Cardiac septum (tissue), 1 donor: ENCODE data around the gene OPCML. TPM values are rescaled to one million over a fixed set of nuclear protein-coding genes. Genes with fewer than 3 reads are reported as not detected.

Source experiments
- DNase-seq: peaks from one replicate; pipeline ENCODE4 v3.0.0-alpha.2; 2020; ENCODE audit warnings: low spot score
- intact Hi-C: fragments of 100-400 bp; cut with DNase I; formaldehyde crosslinking; loops from one replicate; pipeline ENCODE4 v1.14.0; 2022
- total RNA-seq: library from RNA; stranded (reverse); fragmentation: NEBNext Ultra II Directional; extraction: Animal tissue kit (Norgen Biotek cat#: 25700); gene quantifications from one replicate; pipeline ENCODE4 v1.2.1, GENCODE V29; 2021
- donor health status: DM: no; HTN: no; CAD: no.

Gene OPCML
- total RNA-seq, 1 donor from 2014 or later: 0.27 TPM

DNA sequence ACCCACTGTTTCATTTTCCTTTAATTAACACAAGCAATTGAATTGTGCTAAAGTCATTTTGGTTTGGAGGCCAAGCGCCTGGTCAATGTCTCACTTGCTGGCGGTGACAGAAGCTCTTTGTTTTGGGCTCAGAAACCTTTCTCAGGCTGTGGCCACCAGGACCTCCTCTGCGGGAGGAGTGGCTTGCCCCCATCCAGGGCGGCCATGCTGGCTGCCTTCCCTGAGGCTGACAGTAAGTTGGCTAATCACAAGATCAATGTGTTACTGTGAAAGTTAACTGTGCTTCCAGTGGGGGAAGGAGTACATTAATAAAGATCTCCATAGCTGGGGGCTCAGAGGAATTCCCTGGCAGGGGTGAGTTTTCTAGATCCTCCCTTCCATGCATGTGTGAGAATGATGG lies 1087.4 kb downstream of the OPCML start:
- intact Hi-C loops: no loop called here
- DNase-seq: no peak

DNA sequence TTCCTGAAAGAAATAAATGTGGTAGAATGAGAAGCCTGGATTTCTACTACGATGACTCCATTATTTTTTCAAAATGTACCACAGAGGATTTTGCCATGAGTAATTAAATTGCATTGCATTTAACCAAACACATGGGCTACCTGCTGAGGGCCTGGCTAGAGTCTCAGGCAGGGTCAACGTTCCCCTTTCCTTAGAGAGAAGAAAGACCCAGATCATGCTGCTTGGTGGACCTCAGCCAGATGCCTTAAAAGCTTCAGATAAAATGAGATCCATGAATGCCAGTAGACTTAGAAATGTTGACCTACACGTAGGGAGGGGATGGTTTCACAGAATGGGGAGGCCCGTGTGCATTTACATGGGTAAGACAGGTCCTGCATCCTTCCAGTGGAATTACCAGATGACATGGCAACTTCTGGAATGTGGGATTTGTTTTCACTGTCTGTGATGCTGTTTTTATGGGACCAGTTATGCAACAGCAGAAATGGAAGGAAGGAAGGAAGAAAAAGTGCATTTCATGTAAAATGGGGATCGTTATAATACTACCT lies 1092.5 kb downstream of the OPCML start:
- intact Hi-C loops: no loop called here
- DNase-seq: no peak

DNA sequence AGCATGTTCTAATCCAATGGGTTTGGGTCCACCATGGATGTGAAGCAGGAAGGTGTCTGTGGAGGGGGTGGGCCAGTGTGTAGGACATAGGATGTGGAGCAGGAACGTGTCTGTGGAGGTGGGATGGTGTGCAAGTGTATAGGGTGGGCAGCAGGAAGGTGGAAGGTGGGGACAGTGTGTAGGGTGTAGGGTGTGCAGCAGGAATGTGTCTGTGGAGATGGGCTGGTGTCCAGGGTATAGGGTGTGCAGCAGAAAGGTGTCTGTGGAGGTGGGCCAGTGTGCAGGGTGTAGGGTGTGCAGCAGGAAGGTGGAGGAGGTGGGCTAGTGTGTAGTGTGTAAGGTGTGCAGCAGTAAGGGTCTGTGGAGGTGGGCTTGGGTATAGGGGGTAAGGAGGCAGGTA lies 1093.9 kb downstream of the OPCML start:
- intact Hi-C loops: no loop called here

DNA sequence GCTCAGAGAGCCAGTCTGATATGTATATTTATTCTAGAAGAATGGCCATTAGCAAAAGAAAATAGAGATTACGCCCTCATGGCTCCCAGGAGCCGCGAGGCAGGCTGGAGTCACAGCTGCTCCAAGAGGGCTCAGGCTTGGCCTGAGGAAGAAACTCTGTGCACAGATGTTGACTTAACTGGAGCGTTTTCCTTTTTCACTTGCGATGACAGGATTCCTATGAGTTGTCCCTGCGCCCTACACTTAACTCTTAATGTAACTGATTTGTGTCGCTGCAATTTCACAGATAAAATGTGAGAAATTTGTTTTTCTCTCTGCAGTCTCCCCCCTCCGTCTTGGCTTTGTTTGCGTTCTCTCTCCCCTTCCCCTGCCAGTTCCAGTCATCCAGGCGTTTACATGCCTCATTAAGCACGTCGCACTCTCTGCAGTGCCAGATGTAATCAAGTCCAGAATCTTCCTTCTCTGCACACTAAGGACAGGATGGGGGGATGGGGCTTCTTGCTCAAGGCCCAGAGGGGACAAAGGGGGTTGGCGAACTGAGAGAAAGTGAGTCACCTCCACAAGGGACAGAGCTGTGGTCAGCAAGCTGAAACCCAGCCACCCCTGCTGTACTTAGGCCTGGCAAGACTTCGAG lies 1101.8 kb downstream of the OPCML start:
- DNase-seq: no peak
- intact Hi-C loops: no loop called here

More for the DNA sequence above, 1093.9 kb downstream of the OPCML start:
- DNase-seq: no peak

DNA sequence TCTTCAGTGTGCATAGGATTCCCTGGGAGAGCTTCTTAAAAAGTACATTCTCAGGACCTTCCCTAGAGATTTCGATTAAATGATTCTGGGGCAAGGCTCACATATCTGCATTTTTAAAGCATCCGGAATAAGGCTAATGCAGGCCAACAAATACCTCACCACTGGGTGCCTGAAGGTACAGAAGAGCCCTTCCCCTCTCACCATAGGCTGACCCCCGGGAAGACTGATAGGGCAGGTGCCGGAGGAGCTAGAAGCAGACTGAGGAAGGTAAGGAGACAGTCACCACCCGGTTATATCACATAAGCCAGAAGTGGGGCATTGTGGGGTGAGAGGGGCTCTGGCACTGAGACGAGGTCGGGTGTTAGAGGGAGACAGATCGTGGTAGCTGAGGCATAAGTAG lies 1102.6 kb downstream of the OPCML start:
- intact Hi-C loops: no loop called here
- DNase-seq: no peak

DNA sequence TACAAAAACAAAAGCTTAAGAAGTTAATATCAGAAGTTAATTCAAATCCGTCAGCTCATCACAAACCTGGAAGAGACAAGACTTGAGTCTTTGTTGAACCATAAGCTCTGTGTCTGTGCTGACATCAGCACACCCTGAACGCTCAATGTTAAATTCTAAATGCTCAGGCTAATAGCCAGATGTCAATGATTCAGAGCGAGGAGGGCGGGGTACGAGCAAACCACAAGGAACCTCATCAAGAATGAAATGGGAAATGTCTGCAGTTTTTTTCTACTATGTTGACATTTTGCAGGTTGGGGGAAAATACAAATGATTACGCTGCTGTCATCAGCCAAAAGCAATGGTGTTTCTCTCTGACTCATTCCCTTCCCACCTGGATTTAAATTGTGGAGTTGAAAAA lies 1104.7 kb downstream of the OPCML start:
- DNase-seq: no peak
- intact Hi-C loops: no loop called here

DNA sequence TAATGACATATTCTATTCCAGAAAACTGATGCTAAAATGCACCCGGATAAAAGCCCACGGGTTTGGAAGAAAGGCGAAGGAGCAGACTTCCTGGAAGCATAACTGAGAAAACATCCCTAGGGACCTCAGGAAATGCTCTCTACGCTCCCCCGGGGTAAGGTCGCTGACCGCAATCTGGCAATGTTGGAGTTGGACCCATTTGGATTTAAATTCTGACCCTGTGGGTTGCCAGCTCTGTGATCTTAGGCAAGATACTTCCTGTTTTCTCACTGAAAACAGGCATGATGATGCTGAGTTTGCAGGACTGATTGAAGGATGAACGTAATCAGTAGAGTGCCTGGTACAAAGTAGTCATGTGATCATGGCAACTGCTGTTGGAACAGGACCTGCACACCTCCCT lies 1107.9 kb downstream of the OPCML start:
- DNase-seq: no peak
- intact Hi-C loops: no loop called here

DNA sequence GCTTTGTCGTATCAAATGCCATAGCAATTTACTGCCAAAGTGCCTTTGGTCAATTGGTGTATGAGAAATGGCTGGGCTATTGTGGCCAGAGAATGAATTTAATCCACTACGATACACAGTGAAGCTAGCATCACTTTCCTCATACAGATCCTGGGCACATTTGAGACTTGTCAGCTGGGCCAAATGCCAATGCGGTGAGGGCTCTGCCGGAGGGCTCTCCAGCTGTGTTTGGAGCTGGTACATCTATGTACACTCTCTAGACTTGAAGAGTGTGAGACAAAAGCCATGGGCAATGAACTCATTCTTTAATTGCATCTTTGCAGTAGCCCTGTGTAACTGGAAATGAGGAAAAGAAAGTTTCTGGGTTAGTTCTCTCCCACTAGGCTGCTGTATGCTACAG lies 1109.0 kb downstream of the OPCML start:
- intact Hi-C loops: no loop called here
- no peak for DNase-seq

DNA sequence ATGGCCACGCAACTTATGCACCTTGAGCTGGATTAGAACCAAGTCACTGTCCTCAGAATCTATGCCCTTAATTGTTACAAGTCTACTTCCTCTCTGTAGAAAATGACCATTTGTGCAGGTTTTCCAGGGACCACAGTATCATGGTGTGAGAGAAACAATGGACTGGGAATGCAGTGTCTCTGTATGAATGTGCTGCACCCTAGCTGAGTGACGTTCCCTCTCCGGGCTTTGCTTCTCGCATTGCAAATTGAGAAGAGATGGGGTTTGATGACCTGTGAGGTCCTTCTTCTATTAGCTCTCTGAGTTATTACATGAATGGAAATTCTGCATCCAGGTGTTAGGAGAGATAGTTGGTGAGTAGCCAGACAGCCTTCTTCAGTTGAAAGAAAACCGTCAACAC lies 1109.6 kb downstream of the OPCML start:
- no peak for DNase-seq
- intact Hi-C loops: no loop called here

DNA sequence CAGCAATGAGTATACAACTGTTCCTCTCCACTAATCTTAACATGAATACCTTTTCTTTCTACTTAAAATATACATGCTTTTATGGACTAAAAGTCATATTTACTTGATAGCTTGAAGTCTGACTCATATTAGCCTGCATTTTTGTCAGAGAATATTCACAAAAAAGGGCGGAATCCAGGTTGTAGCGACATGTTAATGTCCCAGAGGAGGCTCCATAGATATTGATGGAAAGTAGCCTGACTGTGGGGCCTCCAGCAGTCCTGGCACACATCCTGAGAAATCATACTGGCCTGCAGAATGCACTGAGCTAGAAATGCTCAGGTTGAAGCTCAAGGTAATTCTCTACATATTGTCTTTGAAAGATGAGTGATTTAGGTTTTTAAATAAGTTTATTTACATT lies 1110.7 kb downstream of the OPCML start:
- intact Hi-C loops: no loop called here
- no peak for DNase-seq

DNA sequence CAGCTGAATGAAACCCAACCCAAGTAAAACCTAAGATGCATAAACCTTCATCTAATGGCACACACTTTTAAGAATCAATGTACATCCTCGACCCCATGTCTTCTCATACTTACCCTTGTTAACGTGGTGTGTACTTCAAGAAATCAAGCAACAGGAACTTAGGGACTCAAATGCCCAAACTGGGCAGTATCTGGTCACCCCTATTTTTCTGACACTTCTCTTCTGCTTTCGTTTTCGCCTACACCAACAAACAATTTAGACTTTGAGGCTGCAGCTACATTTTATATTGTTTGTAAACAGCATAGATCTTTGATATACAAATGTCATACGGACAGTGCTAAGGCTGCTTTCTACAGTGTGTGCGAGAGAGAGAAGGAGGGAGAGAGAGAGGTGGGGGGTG lies 1117.8 kb downstream of the OPCML start:
- no peak for DNase-seq
- intact Hi-C loops: no loop called here

DNA sequence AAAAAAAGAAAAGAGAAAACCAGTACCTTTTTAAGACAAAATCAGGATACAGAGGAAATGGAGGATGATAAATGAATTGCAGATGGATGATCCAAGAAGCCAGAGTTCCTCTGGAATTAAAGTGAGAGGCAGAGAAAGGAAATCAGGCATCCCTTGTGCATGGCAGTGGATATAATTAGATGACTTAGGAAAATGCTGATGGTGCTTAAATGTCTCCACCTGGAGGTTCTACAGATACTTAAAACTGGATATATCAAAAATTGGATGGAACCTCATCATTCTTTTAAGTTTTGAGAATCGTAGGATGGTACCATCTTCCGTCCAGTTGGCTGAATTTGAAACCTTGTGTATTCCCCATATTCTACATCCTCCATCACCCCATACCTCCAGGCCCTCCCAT lies 1121.9 kb downstream of the OPCML start:
- intact Hi-C loops: no loop called here
- DNase-seq: no peak

DNA sequence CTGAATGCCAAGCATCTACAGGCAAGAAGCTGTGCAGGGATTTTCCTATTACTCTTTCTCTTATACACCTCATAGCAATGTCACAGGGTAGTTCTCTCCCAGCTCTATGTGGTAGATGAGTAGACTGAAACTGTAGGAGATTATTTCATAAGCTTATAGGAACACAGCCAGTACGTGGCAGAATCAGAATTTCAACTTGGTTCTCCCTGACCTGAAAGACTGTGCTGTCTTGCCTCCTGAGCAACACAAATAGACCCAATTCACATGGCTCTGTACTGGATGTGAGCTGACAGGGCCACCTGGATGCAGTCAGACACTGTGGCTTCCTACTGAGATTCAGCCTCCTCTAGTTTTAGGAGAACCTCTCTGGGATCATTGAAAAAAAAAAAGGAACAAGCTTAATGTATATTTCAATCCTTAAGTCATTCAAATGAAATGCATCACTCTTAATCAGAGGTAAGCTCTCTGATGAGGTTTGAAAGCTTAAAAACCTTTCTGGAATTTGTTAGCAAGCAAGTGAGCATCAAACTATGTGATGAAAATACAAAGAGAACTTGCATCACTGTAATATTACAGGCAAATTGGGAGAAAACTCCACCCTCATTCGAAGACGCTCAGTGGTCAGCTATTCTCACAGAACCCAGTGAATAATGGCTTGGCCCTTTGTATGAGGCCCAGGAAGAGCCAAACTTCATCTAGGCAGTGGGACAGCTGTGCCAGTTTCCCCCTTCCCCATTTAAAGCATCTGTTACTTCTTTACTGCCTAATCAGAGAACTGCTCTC lies 1122.5 kb downstream of the OPCML start:
- no peak for DNase-seq
- intact Hi-C loops: no loop called here

DNA sequence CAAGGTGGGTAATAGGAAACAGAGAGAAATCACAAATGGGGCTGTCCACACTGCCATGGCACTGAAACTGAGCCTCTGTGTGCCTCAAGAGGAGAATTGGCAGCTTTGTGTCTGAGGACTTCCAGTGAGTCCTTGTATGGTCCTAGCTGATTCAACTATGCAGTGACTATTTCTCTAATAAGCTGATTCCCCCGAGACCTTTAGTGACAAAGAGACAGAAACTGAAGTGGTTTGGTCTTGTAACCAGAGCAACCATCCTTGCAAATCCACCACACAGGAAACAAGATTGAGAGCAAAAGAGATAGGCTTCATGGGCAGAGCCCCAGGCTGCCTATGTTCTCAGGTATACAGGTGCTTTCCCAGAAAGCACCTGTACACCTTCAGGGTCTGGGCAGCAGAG lies 1123.4 kb downstream of the OPCML start:
- DNase-seq: no peak
- intact Hi-C loops: no loop called here

DNA sequence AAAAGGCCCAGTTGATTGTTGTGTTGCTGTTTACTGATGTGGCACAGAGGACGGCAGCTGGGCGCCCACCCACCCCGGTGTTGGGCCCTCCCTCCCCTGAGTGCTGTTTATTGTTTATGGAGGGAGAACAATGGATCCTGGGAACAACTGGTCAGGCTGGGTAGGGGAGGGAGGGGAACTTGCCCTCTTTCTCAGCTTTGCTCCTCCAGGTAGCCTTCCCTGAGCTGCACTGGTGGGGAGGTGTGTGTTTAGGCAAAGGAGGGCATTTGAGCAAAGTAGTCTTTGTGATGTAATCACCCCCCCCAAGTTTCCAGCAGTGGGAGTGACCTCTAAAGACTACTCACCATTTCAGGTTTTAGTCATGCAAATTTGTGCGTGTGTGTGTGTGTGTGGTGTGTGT lies 1126.6 kb downstream of the OPCML start:
- DNase-seq: no peak
- intact Hi-C loops: no loop called here

DNA sequence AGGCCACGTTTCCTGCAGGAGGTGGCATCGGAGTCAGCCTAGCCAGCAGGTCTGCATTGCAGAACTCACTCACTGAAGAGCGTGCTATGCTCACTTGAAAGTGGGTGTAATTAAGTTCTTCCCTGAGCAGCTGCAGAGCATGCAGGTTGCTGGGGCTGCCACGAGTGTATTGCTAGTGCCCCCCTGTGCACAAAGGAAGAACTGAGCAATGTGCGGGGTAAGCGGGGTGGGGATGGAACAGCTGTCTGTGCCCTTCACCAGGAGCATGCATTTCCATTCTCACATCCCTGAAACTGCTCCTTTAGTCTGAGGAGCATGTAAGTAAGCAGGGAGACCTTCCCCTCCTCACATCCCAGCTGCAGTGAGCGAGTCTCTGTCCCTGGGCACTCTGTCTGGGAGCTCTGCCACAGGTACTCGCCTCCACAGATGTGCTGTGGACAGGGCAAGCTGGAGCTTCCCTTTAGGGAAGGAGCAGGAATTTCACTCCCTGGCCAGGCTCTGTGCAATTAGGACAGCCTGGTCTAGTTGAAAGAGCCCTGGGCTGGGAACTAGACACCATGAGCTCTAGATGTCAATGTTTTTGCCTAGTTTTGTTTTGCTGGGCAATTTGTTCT lies 1130.1 kb downstream of the OPCML start:
- DNase-seq: no peak
- intact Hi-C loops: loop anchor here (5.0 kb wide), 2 partner anchors 290 to 535 kb away; no protein-coding TSS in a partner anchor

DNA sequence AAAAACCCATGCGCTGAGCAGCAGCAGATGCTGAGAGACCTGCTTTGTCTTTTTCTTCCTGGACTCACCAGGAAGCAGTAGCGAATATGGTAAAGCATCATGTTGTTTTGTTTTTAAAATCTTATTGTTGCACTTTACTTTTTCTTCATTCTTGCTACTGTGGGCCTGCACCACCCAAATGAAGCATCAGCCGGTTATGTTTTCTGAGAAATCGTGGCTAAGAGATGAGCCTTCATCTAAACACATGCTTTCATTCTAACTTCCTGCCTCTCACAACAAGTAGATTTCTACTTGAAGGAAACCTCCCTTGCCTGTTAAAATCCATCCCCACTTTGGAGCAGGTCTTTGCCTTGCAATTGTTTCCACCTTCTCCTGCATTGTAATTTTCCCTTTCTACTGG lies 1136.0 kb downstream of the OPCML start:
- DNase-seq: no peak
- intact Hi-C loops: no loop called here

DNA sequence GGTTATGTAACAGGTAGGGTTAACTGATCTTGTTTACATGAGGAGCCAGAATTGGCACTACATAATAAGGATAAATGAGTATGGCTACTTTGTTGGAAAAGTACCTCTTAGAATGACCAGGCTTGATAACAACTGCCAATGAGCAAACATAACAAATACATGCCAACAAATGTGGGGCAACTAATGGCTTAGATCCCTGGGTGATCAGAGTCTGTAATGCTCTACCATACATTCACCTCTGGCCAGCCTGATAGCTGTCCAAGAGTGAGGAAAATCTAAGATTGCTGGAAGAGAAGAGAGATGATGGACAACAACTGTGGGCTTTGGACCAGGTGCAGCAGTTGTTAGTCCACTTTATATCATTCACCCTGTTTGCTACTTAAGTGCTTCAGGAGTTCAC lies 1136.9 kb downstream of the OPCML start:
- DNase-seq: no peak

DNA sequence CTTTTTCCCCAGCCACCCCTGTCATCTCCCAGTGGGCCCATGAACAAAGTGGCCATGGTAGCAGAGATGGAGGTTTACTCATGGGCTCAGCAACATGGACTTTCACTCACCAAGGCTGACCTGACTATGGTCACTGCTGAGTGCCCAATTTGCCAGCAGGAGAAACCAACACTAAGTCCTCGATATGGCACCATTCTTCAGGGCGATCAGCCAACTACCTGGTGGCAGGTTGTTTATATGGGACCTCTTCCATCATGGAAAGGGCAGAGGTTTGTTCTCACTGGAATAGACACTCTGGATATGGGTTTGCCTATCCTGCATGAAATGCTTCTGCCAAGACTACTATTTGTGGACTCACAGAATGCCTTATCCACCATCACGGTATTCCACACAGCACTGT lies 1152.8 kb downstream of the OPCML start:
- intact Hi-C loops: no loop called here
- no peak for DNase-seq

More for the DNA sequence above, 1136.9 kb downstream of the OPCML start:
- intact Hi-C loops: no loop called here

DNA sequence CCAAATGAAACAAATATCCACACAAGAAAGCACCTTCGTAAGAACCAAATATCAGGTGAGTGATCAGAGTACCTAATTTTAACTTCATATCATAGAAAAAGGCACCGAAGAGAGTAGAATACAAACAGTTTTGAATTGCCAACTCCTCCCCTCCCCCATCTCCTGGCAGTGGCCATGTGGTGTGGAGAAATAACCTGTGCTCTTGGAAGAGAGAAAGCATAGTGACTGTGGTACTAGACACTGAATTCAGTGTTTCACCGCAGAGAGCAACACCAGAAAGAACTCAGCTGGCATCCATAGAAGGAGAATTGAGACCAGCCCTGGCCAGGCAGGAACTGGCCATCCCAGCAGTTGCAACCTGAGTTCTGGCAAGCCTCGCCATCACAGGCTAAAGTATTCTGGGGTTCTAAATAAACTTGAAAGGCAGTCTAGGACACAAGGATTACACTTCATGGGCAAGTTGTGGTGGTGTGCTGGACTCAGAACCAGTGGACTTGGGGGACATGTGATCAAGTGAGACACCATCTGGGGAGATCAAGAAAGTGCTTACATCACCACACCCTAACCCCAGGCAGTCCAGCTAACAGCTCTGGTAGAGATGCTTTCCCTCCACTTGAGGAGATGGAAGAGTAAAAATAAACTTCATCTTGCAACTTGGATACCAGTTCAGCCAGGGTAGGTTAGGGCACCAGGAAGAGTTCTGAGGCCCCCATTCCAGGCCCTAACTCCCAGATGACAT lies 1158.7 kb downstream of the OPCML start:
- intact Hi-C loops: no loop called here

More for the DNA sequence above, 1158.7 kb downstream of the OPCML start:
- DNase-seq: no peak
